HUDEP-2 (cell line): ENCODE measurements around the gene PHAX.
"Not testable (repeated sequence)": the region's sequence is repeated elsewhere in the genome, so short reads cannot be mapped to it uniquely, and the experiment has no call there.

Experiments used
- DNase-seq, 76 experiments: peaks; one replicate each; lab custom pipeline; 2025; ENCODE audit not compliant: unreplicated experiment in 76 of 76; lab: John Stamatoyannopoulos, UW

PHAX gene

GRCh38 chr5:126650463-126650862 lies 49.7 kb downstream of the PHAX start:
- DNase-seq: no peak

DNA sequence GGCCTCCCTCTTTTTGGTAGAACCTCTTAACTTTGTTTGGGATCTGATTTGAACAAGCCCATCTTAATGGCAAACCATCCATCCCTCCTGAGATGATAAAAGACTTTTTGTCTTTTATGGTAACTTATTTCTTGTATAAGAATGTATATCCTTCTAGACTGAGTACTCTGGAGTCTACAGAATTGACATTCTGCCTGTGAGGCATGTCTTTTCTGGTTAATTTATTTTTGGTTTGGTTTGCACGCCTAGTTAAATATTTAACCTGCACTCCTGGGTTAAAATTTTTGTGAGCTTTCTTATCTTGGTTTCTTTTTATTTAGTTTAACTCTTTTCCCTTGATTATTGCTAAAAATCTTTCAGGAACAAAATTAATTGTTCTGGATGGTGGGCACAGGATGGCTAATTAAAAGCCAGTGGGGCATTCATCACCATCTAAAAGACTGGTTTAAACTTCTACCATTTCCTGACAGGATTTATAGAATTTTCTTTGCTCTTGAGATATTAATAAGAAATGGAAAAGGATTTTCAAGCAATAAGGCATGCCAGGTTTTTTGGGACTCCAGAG lies 50.3 kb downstream of the PHAX start:
- DNase-seq: no peak

DNA sequence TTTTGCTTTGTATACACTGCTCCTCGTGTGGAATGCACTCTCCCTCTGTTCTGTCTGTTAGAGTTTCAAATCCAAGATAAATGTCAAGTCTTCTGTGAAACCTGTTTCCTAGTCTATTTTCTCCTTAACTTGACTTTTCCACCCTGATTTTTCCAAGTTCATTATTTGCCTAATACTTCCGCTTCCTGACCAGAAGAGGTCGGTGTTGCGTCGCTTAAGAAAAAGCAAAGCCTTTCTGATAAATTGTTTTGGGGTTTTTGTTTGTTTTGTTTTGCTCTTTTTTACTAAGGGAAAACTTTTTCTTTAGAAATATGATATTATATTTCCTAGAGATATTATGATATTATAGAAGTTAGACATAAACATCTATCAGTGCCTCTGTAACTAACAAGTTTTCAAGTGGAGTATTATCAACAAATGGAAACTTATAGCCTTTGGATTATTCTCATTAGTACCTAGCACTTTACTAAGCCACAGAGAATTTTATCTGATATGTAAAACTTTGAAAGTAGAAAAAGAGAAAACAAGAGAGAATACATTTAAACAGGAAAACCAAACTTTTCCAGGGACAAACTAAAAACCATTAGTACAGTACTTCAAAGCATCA lies 55.8 kb downstream of the PHAX start:
- DNase-seq: peak in 13 of 76 experiments; percentile 2 to 25 (median 9)

DNA sequence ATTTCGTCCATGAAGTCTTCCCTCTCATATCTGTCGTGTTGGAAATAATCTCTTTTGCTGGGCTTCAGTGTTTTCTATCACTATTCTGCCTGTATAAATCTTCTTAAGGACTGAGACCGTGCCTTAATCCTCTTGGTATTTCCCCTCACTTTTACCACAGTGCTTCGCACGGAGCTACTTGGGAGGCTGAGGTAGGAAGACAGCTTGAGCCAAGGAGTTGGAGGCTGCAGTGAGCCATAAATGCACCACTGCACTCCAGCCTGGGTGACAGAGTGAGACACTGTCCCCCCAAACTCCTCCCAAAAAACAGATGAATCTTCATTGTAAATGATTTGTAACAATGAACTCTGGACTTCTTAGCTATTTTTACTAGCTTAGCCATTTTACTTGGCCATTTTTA lies 57.8 kb downstream of the PHAX start:
- DNase-seq: no peak

GRCh38 chr5:126659805-126660482 lies 59.2 kb downstream of the PHAX start:
- DNase-seq: no peak

GRCh38 chr5:126664586-126664985 lies 63.8 kb downstream of the PHAX start:
- DNase-seq: no peak

DNA sequence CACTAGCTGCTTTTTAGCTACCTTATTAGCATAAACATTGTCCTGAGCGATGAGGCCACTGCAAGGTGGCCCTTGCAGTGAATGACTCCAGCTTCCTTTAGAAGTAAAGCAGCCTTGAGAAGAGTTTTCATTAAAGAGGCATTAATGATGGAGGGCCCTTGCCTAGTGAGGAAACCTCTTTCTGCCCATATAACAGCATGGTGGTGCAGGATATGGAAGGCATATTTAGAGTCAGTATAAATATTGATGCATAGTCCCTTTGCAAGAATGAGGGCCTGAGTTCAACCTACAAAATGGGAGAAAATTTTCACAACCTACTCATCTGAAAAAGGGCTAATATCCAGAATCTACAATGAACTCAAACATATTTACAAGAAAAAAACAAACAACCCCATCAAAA lies 69.4 kb downstream of the PHAX start:
- not testable (repeated sequence) for DNase-seq

DNA sequence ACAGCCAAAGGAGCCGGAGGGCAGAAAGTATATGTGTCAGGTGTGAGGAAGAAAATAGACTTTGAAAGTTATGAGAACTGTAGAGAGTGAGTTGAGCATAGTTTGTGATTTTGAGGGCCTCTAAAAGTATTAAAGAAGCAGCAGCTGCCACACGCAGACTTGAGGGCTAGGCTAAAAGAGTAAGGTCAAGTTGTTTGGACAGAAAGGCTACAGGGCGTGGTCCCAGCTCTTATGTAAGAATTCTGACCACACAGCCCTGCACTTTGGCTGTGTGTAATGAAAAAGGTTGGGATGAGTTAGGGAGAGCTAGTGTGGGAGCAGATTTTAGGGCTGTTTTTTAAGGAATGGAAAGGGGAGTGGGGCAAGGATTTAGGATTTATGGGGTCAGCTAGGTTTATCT lies 70.9 kb downstream of the PHAX start:
- DNase-seq: not testable (repeated sequence)

- no peak for DNase-seq
Observed at GRCh38 chr5:126673477-126673876, 72.7 kb downstream of the PHAX start.

DNA sequence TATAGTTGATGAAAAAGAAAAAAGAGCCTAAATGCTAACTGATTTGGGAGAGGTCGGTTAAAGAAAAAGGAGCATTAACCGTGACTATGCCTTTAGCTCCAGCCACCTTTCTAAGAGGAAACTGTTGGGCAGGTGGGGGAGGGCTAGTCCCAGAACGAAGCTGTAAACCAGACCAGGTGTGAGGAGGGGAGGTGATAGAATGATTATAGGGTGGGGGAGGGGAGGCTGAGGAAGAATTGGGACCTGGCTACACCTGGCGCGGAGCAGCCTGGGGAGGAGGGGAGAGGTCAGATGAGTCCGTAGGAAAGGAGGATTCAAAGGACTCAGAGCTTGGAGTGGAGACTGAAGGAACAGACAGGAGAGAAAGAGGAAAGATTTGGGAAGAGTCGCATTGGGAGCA lies 73.4 kb downstream of the PHAX start:
- no peak for DNase-seq

GRCh38 chr5:126675338-126675737 lies 74.6 kb downstream of the PHAX start:
- DNase-seq: no peak

- DNase-seq: peak in 63 of 76 experiments; percentile 3 to 76 (median 37)
Observed at GRCh38 chr5:126676195-126676624, 75.5 kb downstream of the PHAX start.
